B cell (primary cell): ENCODE results near the gene MFRP.

ENCODE experiments used
- CTCF ChIP-seq: fragments of 200-600 bp; IDR thresholded peaks from one replicate; pipeline ENCODE4 v1.8.0; 2022; ENCODE audit warnings: antibody characterized with exemption, mild to moderate bottlenecking
- EZH2 ChIP-seq: IDR thresholded peaks from 2 replicates; pipeline ENCODE4 v1.6.1; 2012; ENCODE audit warnings: borderline replicate concordance, low read depth, mild to moderate bottlenecking, moderate library complexity, low read length; ENCODE audit not compliant: insufficient read depth, poor library complexity, severe bottlenecking

GRCh38 chr11:119315131-119316015 is 31.1 kb downstream of the MFRP start:
- TF ChIP-seq CTCF = peak; percentile 25
- no peak for TF ChIP-seq EZH2
